Activated CD4-positive, alpha-beta memory T cell treated with anti-CD3 and anti-CD28 coated beads, Interleukin-2, amount 10 ng/mL, durations not matched to agents 7 days and 5 days (primary cell): Measurements from ENCODE around the gene MAP2K3. TPM values are rescaled to one million over a fixed set of nuclear protein-coding genes. Genes with fewer than 3 reads are reported as not detected.
"Not testable (repeated sequence)": the region's sequence is repeated elsewhere in the genome, so short reads cannot be mapped to it uniquely, and the experiment has no call there.

Source experiments
- CTCF ChIA-PET: fragments of 350-600 bp; sonication (Branson Sonifier 250); formaldehyde crosslinking; loops from one replicate; lab custom pipeline; 2021; ENCODE audit warnings: antibody characterized with exemption, inconsistent platforms; lab: Charles Lee
- POLR2A ChIA-PET: fragments of 350-600 bp; sonication (Branson Sonifier 250); formaldehyde crosslinking; loops from one replicate; lab custom pipeline; 2021; ENCODE audit warnings: antibody characterized with exemption; lab: Charles Lee
- DNase-seq: peaks from one replicate; pipeline ENCODE4 v3.0.0-alpha.2; 2020
- H3K27ac Mint-ChIP-seq: one replicate; pipeline ENCODE4 v1.8.0; 2021; ENCODE audit warnings: mild to moderate bottlenecking, mixed read lengths
- H3K27me3 Mint-ChIP-seq: one replicate; pipeline ENCODE4 v1.8.0; 2021; ENCODE audit warnings: mixed read lengths
- H3K36me3 Mint-ChIP-seq: one replicate; pipeline ENCODE4 v1.8.0; 2021; ENCODE audit warnings: low read depth, mixed read lengths
- H3K4me1 Mint-ChIP-seq: one replicate; pipeline ENCODE4 v1.8.0; 2021; ENCODE audit warnings: mixed read lengths
- H3K4me3 Mint-ChIP-seq: one replicate; pipeline ENCODE4 v1.8.0; 2021; ENCODE audit warnings: mild to moderate bottlenecking, mixed read lengths
- H3K9me3 Mint-ChIP-seq: one replicate; pipeline ENCODE4 v1.8.0; 2021; ENCODE audit warnings: mixed read lengths
- total RNA-seq, 2 experiments: library from RNA; stranded (reverse); gene quantifications; one replicate each; pipeline ENCODE4 v1.2.3, GENCODE V29; 2021

MAP2K3 gene
- total RNA-seq, 2 experiments from 2014 or later, result 74.2 to 76.0 TPM

GRCh38 chr17:21316212-21316886 lies 31.8 kb downstream of the MAP2K3 start:
- H3K4me1 Mint-ChIP-seq, CTCF ChIA-PET, POLR2A ChIA-PET, H3K4me3 Mint-ChIP-seq, DNase-seq, H3K27ac Mint-ChIP-seq, H3K9me3 Mint-ChIP-seq, H3K27me3 Mint-ChIP-seq: not testable (repeated sequence)
- peaks cover 14% of the 10 kb centered on the region for H3K36me3 Mint-ChIP-seq

- H3K9me3 Mint-ChIP-seq, H3K4me1 Mint-ChIP-seq, DNase-seq, H3K27me3 Mint-ChIP-seq, H3K4me3 Mint-ChIP-seq, POLR2A ChIA-PET, H3K27ac Mint-ChIP-seq: not testable (repeated sequence)
- H3K36me3 Mint-ChIP-seq, result peaks cover 14% of the 10 kb centered on the region
- CTCF ChIA-PET, result interaction anchor here (0.6 kb wide), 1 partner anchor 70 kb away, joined by 3 read pairs; no protein-coding TSS in a partner anchor
Measured at GRCh38 chr17:21316887-21317500, 32.5 kb downstream of the MAP2K3 start.

- H3K9me3 Mint-ChIP-seq, H3K4me1 Mint-ChIP-seq, H3K27me3 Mint-ChIP-seq, H3K4me3 Mint-ChIP-seq, DNase-seq, POLR2A ChIA-PET, H3K27ac Mint-ChIP-seq: not testable (repeated sequence)
- peaks cover 14% of the 10 kb centered on the region for H3K36me3 Mint-ChIP-seq
- CTCF ChIA-PET, result interaction anchor here (0.6 kb wide), 1 partner anchor 70 kb away, joined by 3 read pairs; no protein-coding TSS in a partner anchor
Measured at GRCh38 chr17:21317821-21318220, 33.3 kb downstream of the MAP2K3 start.

DNA sequence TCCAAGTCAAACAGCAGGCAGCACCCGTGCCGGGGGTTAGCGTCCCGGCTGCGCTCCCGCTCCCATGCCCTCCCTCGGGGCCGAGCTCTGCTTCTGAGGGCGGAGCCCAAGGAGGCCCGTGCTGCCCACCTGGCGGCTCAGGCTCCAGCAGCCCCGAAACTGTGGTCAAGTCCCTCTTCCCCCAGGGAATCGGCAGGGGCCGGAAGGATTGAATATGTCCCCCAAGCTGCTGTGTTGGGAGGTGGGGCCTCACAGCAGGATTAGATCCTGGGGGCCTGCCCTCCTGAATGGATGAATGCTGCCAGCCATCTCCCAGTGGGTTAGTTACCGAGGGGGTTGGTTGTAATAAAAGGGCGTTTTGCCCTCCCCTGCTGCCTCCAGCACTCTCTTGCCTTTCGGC lies 33.9 kb downstream of the MAP2K3 start:
- POLR2A ChIA-PET, result no interaction called here
- peaks cover 9% of the 10 kb centered on the region for H3K36me3 Mint-ChIP-seq
- H3K4me1 Mint-ChIP-seq, result peaks cover 7% of the 10 kb centered on the region
- H3K27me3 Mint-ChIP-seq, result peaks cover 5% of the 10 kb centered on the region
- H3K27ac Mint-ChIP-seq, result no peak overlapping the region
- no peaks in the 10 kb centered on the region for H3K9me3 Mint-ChIP-seq
- H3K4me3 Mint-ChIP-seq, result no peak overlapping the region
- DNase-seq, result no peak
- CTCF ChIA-PET, result no interaction called here

- DNase-seq, H3K4me1 Mint-ChIP-seq, CTCF ChIA-PET: not testable (repeated sequence)
Measured at GRCh38 chr17:21318856-21319255, 34.3 kb downstream of the MAP2K3 start.

GRCh38 chr17:21319256-21319655 lies 34.7 kb downstream of the MAP2K3 start:
- H3K4me3 Mint-ChIP-seq, H3K9me3 Mint-ChIP-seq, DNase-seq, CTCF ChIA-PET, POLR2A ChIA-PET, H3K36me3 Mint-ChIP-seq, H3K27ac Mint-ChIP-seq, H3K27me3 Mint-ChIP-seq, H3K4me1 Mint-ChIP-seq: not testable (repeated sequence)

More at GRCh38 chr17:21318856-21319255, 34.3 kb downstream of the MAP2K3 start:
- POLR2A ChIA-PET, H3K4me3 Mint-ChIP-seq, H3K36me3 Mint-ChIP-seq, H3K9me3 Mint-ChIP-seq, H3K27me3 Mint-ChIP-seq, H3K27ac Mint-ChIP-seq: not testable (repeated sequence)

DNA sequence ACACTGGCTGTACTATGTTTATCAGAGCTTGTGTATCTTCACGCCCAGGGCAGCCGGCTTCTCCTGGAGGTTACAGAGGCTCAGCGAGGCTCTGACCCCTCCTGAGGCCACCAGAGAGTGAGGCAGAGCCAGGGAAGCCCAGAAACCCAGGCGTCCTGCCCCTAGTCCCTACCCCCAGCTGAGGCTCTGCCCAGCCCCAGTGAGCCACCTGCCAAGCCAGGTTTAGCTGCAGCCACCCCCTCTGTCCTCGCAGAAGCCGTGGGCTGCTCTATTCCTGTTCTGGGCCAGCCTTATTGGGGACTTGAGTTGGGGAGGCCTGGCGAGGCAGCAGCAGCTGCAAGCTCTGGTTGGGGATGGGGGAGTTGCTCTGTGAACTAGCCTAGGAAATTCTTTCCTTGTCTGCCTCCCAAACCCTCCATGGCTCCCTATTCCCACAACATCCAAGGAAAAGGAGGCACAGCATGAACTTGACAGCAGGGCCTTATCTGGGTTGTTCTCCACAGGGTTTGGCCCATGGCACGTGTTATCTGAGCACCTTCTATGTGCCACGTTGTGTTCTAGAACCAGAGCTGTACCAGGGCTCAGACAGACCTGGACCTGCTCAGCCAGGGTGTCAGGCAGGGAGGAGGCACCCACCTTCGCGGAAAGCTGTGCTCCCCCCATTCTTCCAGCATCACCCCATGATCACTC lies 35.3 kb downstream of the MAP2K3 start:
- H3K36me3 Mint-ChIP-seq, POLR2A ChIA-PET, H3K4me3 Mint-ChIP-seq, DNase-seq, H3K9me3 Mint-ChIP-seq, CTCF ChIA-PET, H3K27ac Mint-ChIP-seq, H3K4me1 Mint-ChIP-seq, H3K27me3 Mint-ChIP-seq: not testable (repeated sequence)

DNA sequence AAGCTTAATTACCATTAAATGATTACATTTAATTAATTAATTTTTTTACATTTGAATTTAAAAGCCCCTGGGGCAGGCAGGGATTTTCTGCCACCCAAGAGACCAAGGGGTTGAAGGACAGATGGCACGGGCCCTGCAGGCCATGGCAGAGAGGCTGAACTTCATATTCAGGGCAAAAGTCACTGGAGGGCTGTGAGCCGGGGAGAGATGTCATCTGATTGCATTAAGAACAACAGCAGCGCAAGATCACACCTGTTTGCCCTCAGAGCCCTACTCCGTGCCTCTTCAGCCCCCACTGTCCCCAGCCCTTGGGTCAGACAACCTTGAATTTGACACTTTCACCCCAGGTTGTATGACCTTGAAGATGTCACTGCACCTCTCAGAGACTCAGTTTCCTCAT lies 35.9 kb downstream of the MAP2K3 start:
- H3K27me3 Mint-ChIP-seq, POLR2A ChIA-PET, CTCF ChIA-PET, H3K27ac Mint-ChIP-seq, H3K36me3 Mint-ChIP-seq, H3K4me3 Mint-ChIP-seq, H3K9me3 Mint-ChIP-seq, DNase-seq, H3K4me1 Mint-ChIP-seq: not testable (repeated sequence)

- H3K4me3 Mint-ChIP-seq, H3K36me3 Mint-ChIP-seq, CTCF ChIA-PET, POLR2A ChIA-PET, H3K27ac Mint-ChIP-seq, DNase-seq, H3K9me3 Mint-ChIP-seq: not testable (repeated sequence)
- Mint-ChIP-seq H3K27me3 (peaks cover 10% of the 10 kb centered on the region), H3K4me1 (peaks cover 11% of the 10 kb centered on the region)
Measured at GRCh38 chr17:21321061-21321460, 36.5 kb downstream of the MAP2K3 start.

DNA sequence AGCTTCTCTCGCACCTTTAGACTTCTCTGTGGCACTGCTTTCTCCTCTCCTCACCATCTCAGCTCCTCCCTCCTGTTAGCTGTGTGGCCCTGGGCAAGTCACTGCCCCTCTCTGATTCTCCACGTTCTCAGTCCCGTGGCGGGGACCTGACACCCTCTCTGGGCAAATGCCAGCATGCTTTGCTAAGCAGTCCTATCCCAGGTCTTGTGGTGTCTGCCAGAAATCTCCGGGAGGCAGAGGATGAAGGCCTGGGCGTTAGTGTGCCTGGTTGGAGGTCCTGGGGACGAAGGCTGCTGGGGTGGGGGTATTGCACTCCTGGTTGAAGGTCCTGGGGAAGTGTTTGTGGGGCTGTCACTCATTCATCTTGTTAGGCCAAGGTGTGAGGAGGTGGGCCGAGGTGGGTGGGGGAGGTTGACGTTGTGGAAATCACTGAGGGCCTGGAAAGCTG lies 37.3 kb downstream of the MAP2K3 start:
- H3K4me1 Mint-ChIP-seq, result peaks cover 11% of the 10 kb centered on the region
- DNase-seq, H3K9me3 Mint-ChIP-seq, CTCF ChIA-PET, H3K4me3 Mint-ChIP-seq, POLR2A ChIA-PET, H3K36me3 Mint-ChIP-seq, H3K27ac Mint-ChIP-seq: not testable (repeated sequence)
- H3K27me3 Mint-ChIP-seq, result peaks cover 10% of the 10 kb centered on the region

DNA sequence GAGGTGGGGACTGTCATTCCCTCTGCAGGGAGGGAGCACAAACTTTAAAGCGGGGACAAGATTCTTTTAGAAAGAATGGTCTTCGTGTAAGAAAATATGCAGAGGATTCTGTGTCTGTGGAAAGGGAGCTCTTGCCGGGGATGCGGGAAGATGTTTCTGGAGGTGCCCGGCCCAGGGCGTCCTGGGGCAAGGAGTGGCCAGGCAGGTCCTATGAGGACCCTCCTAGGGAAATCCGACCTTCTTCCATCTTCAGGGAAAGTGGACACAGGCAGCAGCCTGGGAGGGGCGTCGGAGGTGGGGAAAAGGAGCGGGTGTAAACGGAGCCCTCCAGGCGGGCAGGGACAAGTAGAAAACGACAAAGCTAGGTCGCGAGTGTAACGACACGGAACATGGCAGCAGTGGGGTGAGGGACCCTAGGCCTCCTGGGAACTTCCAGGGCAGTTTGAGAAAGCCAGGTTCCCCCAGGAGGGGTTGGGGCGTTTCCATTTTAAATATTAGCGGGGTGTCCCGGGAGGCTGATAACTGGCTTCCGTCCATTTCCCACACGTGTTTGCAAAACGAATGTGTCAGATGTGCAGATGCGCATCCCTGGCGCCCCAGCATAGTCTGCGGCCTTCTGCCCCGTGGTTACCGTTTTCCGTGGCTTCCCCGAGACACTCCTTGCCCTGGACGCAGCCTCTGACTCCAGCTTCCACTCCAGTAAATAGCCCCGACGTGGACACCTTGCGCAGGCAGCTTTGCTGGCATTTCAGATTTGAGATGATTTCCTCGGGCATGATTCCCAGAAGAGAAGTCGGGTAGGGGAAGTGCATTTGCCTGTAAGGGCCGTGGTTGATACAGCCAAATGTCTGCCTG lies 39.0 kb downstream of the MAP2K3 start:
- Mint-ChIP-seq H3K4me1 (peaks cover 11% of the 10 kb centered on the region), H3K27me3 (peaks cover 13% of the 10 kb centered on the region), H3K4me3 (peak overlapping the region; percentile 83)
- CTCF ChIA-PET, H3K36me3 Mint-ChIP-seq, H3K27ac Mint-ChIP-seq, POLR2A ChIA-PET, DNase-seq, H3K9me3 Mint-ChIP-seq: not testable (repeated sequence)

GRCh38 chr17:21324741-21325140 lies 40.2 kb downstream of the MAP2K3 start:
- peaks cover 14% of the 10 kb centered on the region for H3K27me3 Mint-ChIP-seq
- DNase-seq, POLR2A ChIA-PET, H3K36me3 Mint-ChIP-seq, CTCF ChIA-PET, H3K4me3 Mint-ChIP-seq, H3K27ac Mint-ChIP-seq, H3K9me3 Mint-ChIP-seq: not testable (repeated sequence)
- H3K4me1 Mint-ChIP-seq, result peaks cover 11% of the 10 kb centered on the region

DNA sequence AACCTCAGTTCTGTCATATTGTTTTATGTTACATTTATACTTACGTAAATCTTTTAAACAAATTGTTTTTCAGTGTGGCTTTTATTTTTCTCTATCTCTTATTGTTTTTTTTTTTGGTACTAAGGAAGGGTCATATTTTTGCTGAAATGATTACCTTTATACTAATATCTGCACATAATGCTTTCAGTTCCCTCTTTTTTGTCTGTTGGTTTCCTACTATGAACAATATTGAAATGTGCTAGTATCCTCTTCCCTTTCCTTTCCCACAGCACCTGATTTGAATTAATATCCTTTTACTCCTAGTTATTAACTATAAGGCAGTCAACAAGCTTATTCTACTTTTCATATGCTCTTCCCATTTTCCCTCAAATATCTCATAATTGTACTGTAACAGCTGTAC lies 43.4 kb downstream of the MAP2K3 start:
- H3K27ac Mint-ChIP-seq, POLR2A ChIA-PET, H3K4me3 Mint-ChIP-seq, DNase-seq, H3K9me3 Mint-ChIP-seq, CTCF ChIA-PET, H3K36me3 Mint-ChIP-seq, H3K4me1 Mint-ChIP-seq: not testable (repeated sequence)
- peaks cover 14% of the 10 kb centered on the region for H3K27me3 Mint-ChIP-seq
